Fibroblast of peridontal ligament (primary cell): ENCODE measurements around the gene CILP2.

ENCODE experiments used
- DNase-seq: peaks from one replicate; pipeline ENCODE4 v3.0.0-alpha.2; 2010; ENCODE audit errors: extremely low read depth

The CILP2 gene

GRCh38 chr19:19544954-19545591 is 7.0 kb downstream of the CILP2 start:
- no peak for DNase-seq

DNA sequence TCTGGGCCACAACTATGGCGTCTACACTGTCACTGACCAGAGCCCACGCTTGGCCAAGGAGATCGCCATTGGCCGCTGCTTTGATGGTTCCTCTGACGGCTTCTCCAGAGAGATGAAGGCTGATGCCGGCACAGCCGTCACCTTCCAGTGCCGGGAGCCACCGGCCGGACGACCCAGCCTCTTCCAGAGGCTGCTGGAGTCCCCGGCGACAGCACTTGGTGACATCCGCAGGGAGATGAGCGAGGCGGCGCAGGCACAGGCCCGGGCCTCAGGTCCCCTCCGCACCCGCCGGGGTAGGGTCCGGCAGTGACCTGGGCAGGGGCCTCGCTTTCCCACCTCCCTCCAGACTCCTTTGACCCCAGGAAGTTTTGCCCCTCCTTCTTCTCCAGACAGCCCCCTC is 7.6 kb downstream of the CILP2 start:
- no peak for DNase-seq

- DNase-seq, result no peak
Observed at GRCh38 chr19:19546751-19547162, 8.7 kb downstream of the CILP2 start.

DNA sequence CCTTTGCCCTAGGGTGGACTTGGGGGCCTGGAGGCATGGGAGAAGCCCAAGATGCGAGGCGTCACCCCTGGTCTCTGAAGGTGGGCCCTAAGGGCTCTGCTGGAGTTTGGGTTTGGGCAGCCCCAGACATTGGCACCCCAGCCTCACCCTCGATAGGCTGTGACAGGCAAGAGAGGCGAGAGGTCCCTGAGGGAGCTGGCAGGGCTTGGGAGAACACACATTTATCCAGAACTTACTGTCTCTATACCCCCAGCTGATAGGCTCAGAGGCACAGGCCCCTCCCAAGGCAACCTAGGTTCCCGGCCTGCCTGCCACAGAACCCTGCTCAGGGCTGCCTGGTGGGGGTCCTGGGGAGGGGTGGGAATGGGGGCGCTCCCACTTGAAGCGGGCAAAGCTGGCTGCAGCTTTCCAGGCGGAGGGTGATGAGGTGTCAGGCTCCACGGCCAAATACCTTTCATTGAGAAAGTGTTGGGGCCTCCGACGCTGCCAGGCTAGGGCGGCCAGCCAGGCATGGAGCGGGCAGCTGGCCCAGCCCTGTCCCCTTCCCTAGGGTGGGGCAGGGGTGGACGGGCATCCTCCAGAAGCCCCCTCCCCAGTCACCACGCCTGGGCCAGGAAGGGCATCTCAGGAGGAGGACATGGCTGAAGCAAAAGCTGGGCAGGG is 9.7 kb downstream of the CILP2 start:
- DNase-seq, result no peak

GRCh38 chr19:19548915-19549759 is 11.1 kb downstream of the CILP2 start:
- DNase-seq, result no peak

DNA sequence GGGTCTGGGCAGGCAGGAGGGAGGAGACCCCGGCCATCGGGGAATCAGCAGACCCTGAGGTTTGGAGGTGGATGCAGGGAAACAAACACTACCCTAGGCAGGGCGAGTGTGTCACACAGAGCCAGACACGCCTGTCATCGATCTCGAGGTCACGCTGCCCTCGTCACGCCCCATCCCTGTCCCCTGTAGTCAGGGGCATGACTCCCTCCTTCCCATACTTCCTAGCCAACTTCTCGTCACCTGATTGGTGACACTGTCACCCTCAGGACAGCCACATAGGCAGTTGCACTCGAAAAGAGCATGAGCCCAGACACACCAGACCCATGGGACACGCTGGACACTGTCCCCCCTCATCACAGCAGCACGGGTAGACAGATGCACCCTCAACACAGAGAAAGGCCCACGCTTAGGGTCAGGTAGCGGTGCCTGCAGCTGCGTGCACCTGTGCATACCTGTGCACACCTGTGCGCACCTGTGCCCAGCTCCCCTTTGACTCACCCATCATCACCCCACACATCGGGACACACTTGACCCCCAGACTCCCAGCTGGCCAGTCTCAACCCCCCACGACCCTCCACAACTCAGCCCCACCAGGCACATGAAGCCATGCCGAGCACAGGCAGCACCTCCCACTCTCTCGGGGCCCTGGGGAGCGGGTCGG is 11.9 kb downstream of the CILP2 start:
- no peak for DNase-seq

DNA sequence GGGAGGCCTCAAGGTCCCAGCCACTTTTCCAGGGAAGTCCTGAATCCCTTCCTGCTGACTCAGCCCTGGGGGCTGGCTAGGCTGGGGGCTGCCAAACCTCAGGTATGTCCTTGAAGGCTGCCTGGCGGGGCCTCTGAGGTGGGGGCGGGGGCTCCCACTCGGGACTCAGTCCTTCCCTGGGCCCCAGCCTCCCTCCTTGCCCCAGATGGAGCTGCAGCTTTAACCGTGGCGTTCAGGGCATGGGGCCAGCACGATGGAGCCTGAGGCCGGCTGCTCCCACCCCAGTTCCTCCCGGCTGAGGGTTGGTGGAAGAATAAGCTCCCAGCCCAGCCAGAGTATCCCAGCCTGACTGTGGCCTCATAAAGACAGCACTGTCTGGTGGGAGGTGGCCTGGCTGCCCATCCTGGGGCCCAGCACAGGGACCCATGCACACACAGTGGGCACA is 12.4 kb downstream of the CILP2 start:
- DNase-seq, result peak; percentile 20

GRCh38 chr19:19550972-19551852 is 13.1 kb downstream of the CILP2 start:
- DNase-seq, result no peak

DNA sequence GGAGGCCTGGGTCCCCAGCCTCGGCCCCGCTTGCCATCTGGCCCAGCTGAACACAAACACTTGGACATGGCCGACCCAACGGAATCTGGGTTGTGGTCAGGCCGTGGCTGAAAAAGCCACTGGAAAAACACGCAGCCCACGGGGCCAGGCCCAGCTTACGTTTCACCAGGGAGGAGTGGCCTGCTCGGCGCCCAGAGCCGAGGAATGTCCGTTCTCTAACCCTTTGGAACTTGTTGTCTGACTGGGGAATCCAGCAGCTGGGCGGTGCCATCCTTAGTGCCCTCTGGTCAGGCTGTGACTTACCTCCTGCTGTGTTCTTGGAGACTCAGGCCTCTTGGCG is 13.8 kb downstream of the CILP2 start:
- DNase-seq, result peak; percentile 54

DNA sequence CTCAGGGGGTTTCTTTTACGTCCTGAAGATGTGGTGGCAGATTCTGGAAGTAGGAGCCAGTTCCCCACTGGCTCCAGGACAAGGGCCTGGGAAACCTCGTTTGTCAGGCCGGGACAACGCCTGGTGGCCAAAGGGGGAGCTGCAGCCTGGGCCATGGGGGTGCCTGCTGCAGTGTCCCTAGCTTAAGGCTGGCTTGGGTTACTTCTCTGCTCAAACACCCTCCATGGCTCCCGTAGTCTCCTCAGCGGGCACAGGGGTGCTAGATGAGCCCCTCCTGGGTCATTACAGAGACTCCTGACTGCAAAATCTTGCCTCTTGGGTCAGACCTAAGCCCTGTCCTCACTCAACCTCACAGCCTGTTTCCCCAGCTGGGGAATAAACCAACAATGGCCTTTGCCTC is 14.7 kb downstream of the CILP2 start:
- DNase-seq, result no peak

DNA sequence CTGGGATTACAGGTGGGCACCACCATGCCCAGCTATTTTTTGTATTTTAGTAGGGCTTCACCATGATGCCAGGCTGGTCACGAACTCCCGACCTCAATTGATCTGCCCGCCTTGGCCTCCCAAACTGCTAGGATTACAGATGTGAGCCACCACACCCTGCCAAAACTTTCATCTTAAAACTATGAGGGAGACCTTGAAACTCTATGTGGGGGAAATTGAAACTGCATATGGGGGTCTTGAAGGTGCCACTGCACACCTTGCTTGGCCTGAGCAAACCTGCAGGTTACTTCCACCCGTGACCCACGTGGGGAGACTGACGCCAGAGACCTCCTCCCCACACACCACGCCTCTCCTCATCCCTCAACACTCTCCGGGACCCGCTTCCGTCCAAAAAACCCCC is 15.6 kb downstream of the CILP2 start:
- DNase-seq, result no peak

- DNase-seq, result peak; percentile 19
Observed at GRCh38 chr19:19554074-19555023, 16.3 kb downstream of the CILP2 start.

DNA sequence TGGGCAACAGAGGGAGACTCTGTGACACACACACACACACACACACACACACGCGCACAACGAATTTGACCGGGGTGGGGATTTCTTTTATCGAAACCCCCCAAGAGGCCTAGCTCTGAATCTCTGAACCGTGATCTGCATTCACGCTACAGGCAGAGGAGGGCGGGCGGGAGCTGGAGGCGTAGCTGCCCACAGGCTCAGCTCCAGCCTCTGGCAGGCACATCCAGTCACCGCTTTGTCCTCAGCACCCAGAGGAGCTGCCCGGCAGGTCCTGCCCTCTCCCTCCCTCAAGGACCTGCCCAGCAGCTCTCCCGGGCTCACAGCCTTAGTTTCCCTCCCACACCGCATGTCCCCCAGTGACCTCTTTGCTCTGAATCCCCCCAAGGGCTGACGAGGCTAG is 20.0 kb downstream of the CILP2 start:
- no peak for DNase-seq

- no peak for DNase-seq
Observed at GRCh38 chr19:19558636-19559035, 20.6 kb downstream of the CILP2 start.

- DNase-seq, result no peak
Observed at GRCh38 chr19:19559931-19560330, 21.9 kb downstream of the CILP2 start.

DNA sequence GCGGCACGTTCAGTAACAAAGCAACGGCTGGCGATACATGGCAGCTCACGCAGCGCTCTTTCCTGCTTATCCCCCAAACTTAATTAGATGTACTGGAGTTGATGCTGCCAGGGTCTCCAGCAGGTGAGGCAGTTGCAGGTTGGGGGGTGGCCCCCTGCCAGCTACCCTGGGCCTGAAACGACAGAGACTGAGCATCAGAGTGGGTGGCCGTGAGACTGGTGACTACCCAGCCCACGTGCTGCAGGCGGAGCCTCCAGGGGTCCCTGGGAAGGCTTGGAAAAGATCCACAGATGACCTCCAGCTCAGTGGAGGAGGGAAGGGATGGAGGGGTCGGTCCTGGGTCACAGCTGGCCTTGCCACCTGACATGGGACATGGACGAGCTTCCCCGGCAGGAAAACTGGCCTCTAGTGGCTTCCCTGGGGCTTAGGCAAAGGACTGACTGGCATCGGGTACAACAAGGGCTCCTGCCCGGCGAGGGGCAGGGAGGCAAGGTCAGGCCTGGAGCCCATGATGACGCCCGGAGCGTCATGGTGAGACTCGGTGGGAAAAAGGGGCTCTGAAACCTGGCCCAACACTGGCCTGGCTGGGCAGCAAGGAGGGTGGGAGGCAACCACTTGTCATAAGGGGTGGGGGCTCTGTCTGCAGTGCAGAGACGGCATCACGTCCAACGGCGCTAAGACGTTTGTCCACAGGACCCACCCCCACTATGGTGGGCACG is 24.0 kb downstream of the CILP2 start:
- no peak for DNase-seq

- DNase-seq, result no peak
Observed at GRCh38 chr19:19562665-19563347, 24.7 kb downstream of the CILP2 start.

- DNase-seq, result no peak
Observed at GRCh38 chr19:19563348-19563848, 25.3 kb downstream of the CILP2 start.

DNA sequence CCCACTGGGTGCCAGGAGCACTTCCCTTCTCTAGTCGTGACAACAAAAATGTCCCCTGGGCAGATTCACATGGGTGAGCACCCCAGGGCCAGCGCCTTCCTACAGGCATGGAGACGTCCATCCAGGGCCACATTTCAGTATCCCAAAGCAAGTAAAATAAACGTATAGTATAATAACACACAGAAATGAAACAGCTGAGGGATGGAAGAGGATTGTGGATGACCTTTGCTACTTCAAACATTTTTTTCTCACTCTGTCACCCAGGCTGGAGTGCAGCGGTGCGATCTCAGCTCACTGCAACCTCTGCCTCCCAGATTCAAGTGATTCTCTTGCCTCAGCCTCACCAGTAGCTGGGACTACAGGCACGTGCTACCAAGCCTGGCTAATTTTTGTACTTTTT is 28.2 kb downstream of the CILP2 start:
- DNase-seq, result peak; percentile 33
